T-cell (primary cell): Measurements from ENCODE around the gene TPM1. TPM values are rescaled to one million over a fixed set of nuclear protein-coding genes. Genes with fewer than 3 reads are reported as not detected.

Source experiments
- ATAC-seq, 4 experiments: fragments of 200-7000 bp in 3 of 4; fragments of 150-1000 bp in 1 of 4; cut with Tn5 transposase; replicated peaks in 1 of 4; 1 replicate in 3 of 4; 2 replicates in 1 of 4; pipeline ENCODE4 v1.10.0; 2021; ENCODE audit warnings: moderate library complexity in 3 of 4, mild to moderate bottlenecking in 2 of 4, moderate number of reproducible peaks in 1 of 4
- CTCF ChIA-PET, 2 donors: fragments of 300-600 bp; sonication (Branson Sonifier 250); formaldehyde crosslinking; loops; one replicate each; lab custom pipeline; 2022; ENCODE audit warnings: antibody characterized with exemption in 2 of 2; lab: Charles Lee
- POLR2A ChIA-PET, 2 donors: fragments of 300-600 bp; sonication (Branson Sonifier 250); formaldehyde crosslinking; loops; one replicate each; lab custom pipeline; 2022; ENCODE audit warnings: antibody characterized with exemption in 2 of 2; lab: Charles Lee
- DNase-seq, 35 experiments: peaks; one replicate each; pipeline versions ENCODE4 v3.0.0 to v3.0.0-alpha.2; 2013 to 2023
- H3K27ac ChIP-seq: one replicate; pipeline ENCODE4 v1.5.1; 2013; ENCODE audit warnings: low read length
- H3K27me3 ChIP-seq, 2 experiments: replicated peaks in 1 of 2; 1 replicate in 1 of 2; 2 replicates in 1 of 2; pipeline versions ENCODE4 v1.6.1 to v1.7.0; 2013; ENCODE audit warnings: low read length in 1 of 2, mixed read lengths in 1 of 2; ENCODE audit not compliant: control insufficient read depth in 2 of 2, insufficient read depth in 2 of 2; ENCODE audit errors: extremely low read depth in 1 of 2
- H3K36me3 ChIP-seq, 2 donors: 1 replicate in 1 of 2; 2 replicates in 1 of 2; pipeline versions ENCODE4 v1.6.1 to v1.7.0; 2013; ENCODE audit warnings: low read length in 1 of 2; ENCODE audit not compliant: control insufficient read depth in 2 of 2, insufficient read depth in 1 of 2; ENCODE audit errors: extremely low read depth in 1 of 2
- H3K4me1 ChIP-seq, 2 experiments: 1 replicate in 1 of 2; 2 replicates in 1 of 2; pipeline versions ENCODE4 v1.6.1 to v1.7.0; 2013; ENCODE audit warnings: low read length in 2 of 2, mixed read lengths in 1 of 2; ENCODE audit not compliant: insufficient read depth in 2 of 2, control insufficient read depth in 1 of 2; ENCODE audit errors: extremely low read depth in 1 of 2
- H3K4me3 ChIP-seq, 2 donors: 1 replicate in 1 of 2; 2 replicates in 1 of 2; pipeline versions ENCODE4 v1.5.1 to v1.7.0; 2013; ENCODE audit warnings: mild to moderate bottlenecking in 2 of 2, low read length in 1 of 2, moderate library complexity in 1 of 2; ENCODE audit not compliant: control insufficient read depth in 1 of 2; ENCODE audit errors: extremely low read depth in 1 of 2
- H3K9me3 ChIP-seq: 2 replicates; pipeline ENCODE4 v1.7.0; 2013
- H3K27ac Mint-ChIP-seq, 2 donors: one replicate each; pipeline ENCODE4 v1.8.0; 2020 to 2021; ENCODE audit warnings: mild to moderate bottlenecking in 2 of 2, mixed read lengths in 2 of 2
- H3K27me3 Mint-ChIP-seq, 2 donors: one replicate each; pipeline ENCODE4 v1.8.0; 2021 to 2022; ENCODE audit warnings: mixed read lengths in 2 of 2
- H3K36me3 Mint-ChIP-seq: one replicate; pipeline ENCODE4 v1.8.0; 2021; ENCODE audit warnings: mixed read lengths
- H3K4me1 Mint-ChIP-seq, 3 donors: one replicate each; pipeline ENCODE4 v1.8.0; 2020 to 2022; ENCODE audit warnings: mixed read lengths in 3 of 3, mild to moderate bottlenecking in 1 of 3
- H3K4me3 Mint-ChIP-seq, 3 donors: one replicate each; pipeline ENCODE4 v1.8.0; 2020 to 2022; ENCODE audit warnings: mild to moderate bottlenecking in 3 of 3, mixed read lengths in 3 of 3, moderate library complexity in 3 of 3
- H3K9me3 Mint-ChIP-seq, 3 donors: one replicate each; pipeline ENCODE4 v1.8.0; 2020 to 2022; ENCODE audit warnings: mixed read lengths in 3 of 3
- WGBS: methylation state at CpG from one replicate; pipeline ENCODE4 v1.1.5; 2013; ENCODE audit warnings: missing lambda C conversion rate; ENCODE audit not compliant: insufficient coverage; 5-methylcytosine and 5-hydroxymethylcytosine counted together
- total RNA-seq, 35 experiments: library from RNA in 6 of 35; stranded (reverse) in 6 of 35; fragments of 120-200 nt in 1 of 35; gene quantifications; one replicate each; pipeline versions ENCODE4 v1.2.1 to v1.2.4 and lab custom pipeline; 2013 to 2026

TPM1 gene
- total RNA-seq, 5 donors from 2014 or later (not counting 1 experiment from before 2014, with no cell fraction given): 12.1 to 27.0 (median 23.3) TPM

DNA sequence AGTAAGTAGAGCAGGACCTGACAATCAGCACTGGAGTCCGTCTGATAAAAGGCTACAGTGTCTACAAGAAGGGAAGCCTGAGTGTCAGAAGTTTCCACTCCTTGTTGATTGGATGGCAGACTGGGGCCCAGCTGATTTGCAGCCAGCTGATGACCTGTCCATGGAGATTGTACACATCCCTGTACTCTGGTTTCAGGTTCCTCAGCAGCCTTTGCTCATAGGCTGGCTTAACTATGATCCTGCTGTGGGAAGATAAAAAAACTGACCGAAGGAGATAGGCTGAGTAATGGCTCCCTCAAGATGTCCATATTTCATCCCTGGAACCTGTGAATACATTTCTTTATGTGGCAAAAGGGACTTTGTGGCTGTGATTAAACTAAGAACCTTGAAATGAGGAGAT lies 67.4 kb downstream of the TPM1 start:
- Histone ChIP-seq H3K4me3 (no peak overlapping the region), H3K9me3 (no peaks in the 10 kb centered on the region), H3K27me3 (peaks cover 0 to 15% of the 10 kb centered on the region in 2 experiments), H3K36me3 (no peaks in the 10 kb centered on the region), H3K4me1 (no peaks in the 10 kb centered on the region), H3K27ac (no peak overlapping the region)
- POLR2A ChIA-PET: no interaction called here
- 75% methylated on average over 1 of the region's 2 CpGs for WGBS
- Mint-ChIP-seq H3K27ac (no peak overlapping the region), H3K4me3 (no peak overlapping the region), H3K27me3 (peaks cover 6 to 15% of the 10 kb centered on the region in 2 donors), H3K9me3 (no peaks in the 10 kb centered on the region), H3K4me1 (no peaks in the 10 kb centered on the region), H3K36me3 (no peaks in the 10 kb centered on the region)
- ATAC-seq (no peak), DNase-seq (no peak)
- CTCF ChIA-PET: no interaction called here

DNA sequence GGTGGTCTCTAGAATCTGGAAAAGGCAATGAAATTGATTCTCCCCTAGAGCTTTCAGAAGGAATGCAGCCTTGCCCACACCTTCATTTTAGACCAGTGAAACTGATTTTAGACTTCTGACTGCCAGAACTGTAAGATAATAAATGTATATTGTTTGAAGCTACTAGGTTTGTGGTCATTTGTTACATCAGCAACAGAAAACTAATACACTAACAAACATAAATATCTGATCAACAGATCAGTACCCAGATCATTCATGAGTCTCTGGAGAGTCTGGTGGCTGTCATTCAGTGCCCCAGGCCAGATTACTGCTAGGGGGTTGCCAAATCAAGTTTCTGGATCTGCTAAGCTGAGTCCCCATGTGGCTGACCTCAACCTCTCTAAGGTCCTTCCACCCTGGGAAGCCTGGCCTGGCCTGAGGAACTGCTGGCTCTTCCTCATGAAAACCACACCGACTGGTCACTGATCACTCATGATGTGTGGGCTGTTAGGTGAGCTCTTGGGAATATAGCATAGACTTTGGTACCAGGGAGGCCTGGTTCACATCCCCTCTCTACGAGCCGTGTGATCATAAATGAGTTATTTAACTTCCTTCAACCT lies 68.0 kb downstream of the TPM1 start:
- no peaks in the 10 kb centered on the region for H3K4me1 Mint-ChIP-seq
- H3K4me3 Mint-ChIP-seq: no peak overlapping the region
- Histone ChIP-seq H3K9me3 (no peaks in the 10 kb centered on the region), H3K4me3 (no peak overlapping the region), H3K4me1 (no peaks in the 10 kb centered on the region), H3K27ac (no peak overlapping the region), H3K27me3 (peaks cover 0 to 15% of the 10 kb centered on the region in 2 experiments), H3K36me3 (no peaks in the 10 kb centered on the region)
- ChIA-PET CTCF (interaction anchor here in 1 of 2 donors (0.7 kb wide), 1 partner anchor 490 kb away, joined by 3 read pairs; no protein-coding TSS in a partner anchor), POLR2A (no interaction called here)
- no peaks in the 10 kb centered on the region for H3K9me3 Mint-ChIP-seq
- peaks cover 3 to 15% of the 10 kb centered on the region in 2 donors for H3K27me3 Mint-ChIP-seq
- DNase-seq: no peak
- no peaks in the 10 kb centered on the region for H3K36me3 Mint-ChIP-seq
- no peak overlapping the region for H3K27ac Mint-ChIP-seq
- ATAC-seq: no peak
- no CpG with 5 or more reads among the region's 3 CpGs for WGBS

DNA sequence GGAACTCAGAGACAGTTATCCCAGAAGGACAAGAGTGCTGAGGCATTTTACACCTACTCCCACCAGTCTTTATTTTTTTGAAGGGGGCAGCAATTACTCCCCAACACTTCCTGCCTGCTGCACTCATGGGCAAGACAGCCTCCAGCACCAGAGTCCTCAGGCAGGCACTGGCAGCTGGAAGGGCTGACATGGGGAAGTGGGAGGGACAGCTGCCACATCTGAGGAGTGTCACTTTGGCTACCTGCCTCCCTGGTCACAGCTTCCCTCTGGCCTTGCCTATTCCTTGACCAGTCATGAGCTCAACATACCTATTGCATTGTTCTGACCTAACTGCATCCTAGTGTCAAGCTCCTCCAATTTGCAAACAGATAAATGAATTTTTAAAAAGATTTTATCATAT lies 68.9 kb downstream of the TPM1 start:
- ATAC-seq: no peak
- no peak overlapping the region for H3K27ac ChIP-seq
- DNase-seq: no peak
- no peaks in the 10 kb centered on the region for H3K36me3 Mint-ChIP-seq
- no peaks in the 10 kb centered on the region for H3K36me3 ChIP-seq
- H3K4me1 ChIP-seq: no peaks in the 10 kb centered on the region
- peaks cover 0 to 8% of the 10 kb centered on the region in 2 experiments for H3K27me3 ChIP-seq
- no peaks in the 10 kb centered on the region for H3K4me1 Mint-ChIP-seq
- H3K4me3 ChIP-seq: no peak overlapping the region
- H3K27ac Mint-ChIP-seq: no peak overlapping the region
- no peaks in the 10 kb centered on the region for H3K9me3 ChIP-seq
- POLR2A ChIA-PET: no interaction called here
- no peak overlapping the region for H3K4me3 Mint-ChIP-seq
- peaks cover 3 to 10% of the 10 kb centered on the region in 2 donors for H3K27me3 Mint-ChIP-seq
- no peaks in the 10 kb centered on the region for H3K9me3 Mint-ChIP-seq
- CTCF ChIA-PET: no interaction called here

DNA sequence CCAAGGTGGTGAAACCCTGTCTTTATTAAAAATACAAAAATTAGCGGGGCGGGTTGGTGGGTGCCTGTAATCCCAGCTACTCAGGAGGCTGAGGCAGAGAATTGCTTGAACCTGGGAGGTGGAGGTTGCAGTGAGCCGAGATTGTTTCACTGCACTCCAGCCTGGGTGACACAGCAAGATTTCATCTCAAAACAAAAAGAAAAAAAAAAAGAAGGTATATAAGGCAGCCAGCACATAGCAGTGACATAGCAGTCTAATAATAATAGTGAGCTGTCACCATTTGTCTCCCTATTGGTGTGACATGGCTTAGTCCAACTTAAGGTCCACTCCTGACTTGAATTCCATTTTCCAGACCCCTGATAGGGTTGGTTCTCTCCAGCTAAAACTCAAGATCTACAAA lies 70.3 kb downstream of the TPM1 start:
- Mint-ChIP-seq H3K4me1 (no peaks in the 10 kb centered on the region), H3K27ac (no peak overlapping the region), H3K27me3 (peaks cover 3 to 5% of the 10 kb centered on the region in 2 donors), H3K4me3 (no peak overlapping the region), H3K9me3 (no peaks in the 10 kb centered on the region), H3K36me3 (no peaks in the 10 kb centered on the region)
- H3K4me1 ChIP-seq: no peaks in the 10 kb centered on the region
- H3K27ac ChIP-seq: no peak overlapping the region
- DNase-seq (no peak), ATAC-seq (no peak)
- H3K36me3 ChIP-seq: no peaks in the 10 kb centered on the region
- no CpG with 5 or more reads among the region's 3 CpGs for WGBS
- CTCF ChIA-PET: interaction anchor here in 1 of 2 donors (0.6 kb wide), 1 partner anchor 291 kb away, joined by 3 read pairs; no protein-coding TSS in a partner anchor
- no peaks in the 10 kb centered on the region for H3K9me3 ChIP-seq
- POLR2A ChIA-PET: no interaction called here
- H3K27me3 ChIP-seq: no peaks in the 10 kb centered on the region
- H3K4me3 ChIP-seq: no peak overlapping the region

DNA sequence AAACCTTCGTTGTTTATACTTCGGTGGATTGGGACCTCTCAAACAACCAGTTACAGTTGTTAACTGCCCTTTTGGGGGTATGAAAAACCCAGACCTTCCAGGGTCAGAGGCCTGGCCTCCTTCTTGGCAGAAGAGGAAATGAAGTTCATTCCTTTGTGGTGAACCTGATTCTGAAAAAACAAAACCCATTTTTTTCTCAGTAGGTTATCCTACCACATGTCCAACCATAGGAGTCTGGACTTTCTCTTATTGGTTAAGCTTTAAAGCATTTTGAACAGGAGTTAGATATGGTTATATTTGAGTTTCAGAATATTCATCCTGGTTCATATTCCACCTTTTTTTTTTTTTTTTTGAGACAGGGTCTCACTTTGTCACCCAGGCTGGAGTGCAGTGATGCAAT lies 71.9 kb downstream of the TPM1 start:
- whole genome bisulfite sequencing: no CpG with 5 or more reads among the region's 2 CpGs
- no peaks in the 10 kb centered on the region for H3K4me1 ChIP-seq
- Mint-ChIP-seq H3K36me3 (peaks cover 2% of the 10 kb centered on the region), H3K4me3 (no peak overlapping the region), H3K27me3 (no peaks in the 10 kb centered on the region), H3K9me3 (peaks cover 2 to 4% (median 3%) of the 10 kb centered on the region in 3 donors), H3K4me1 (no peaks in the 10 kb centered on the region), H3K27ac (no peak overlapping the region)
- H3K27ac ChIP-seq: no peak overlapping the region
- POLR2A ChIA-PET: interaction anchor here (0.5 to 0.7 kb wide), 3 partner anchors 21 to 1245 kb away, joined by 3 to 5 read pairs (median 4); no protein-coding TSS in a partner anchor
- H3K9me3 ChIP-seq: no peaks in the 10 kb centered on the region
- ATAC-seq (no peak), DNase-seq (no peak)
- H3K36me3 ChIP-seq: no peaks in the 10 kb centered on the region
- H3K4me3 ChIP-seq: no peak overlapping the region
- CTCF ChIA-PET: no interaction called here
- no peaks in the 10 kb centered on the region for H3K27me3 ChIP-seq

Other genes starting within 250 kb of the TPM1 start
- gene LACTB, start 79.1 kb downstream of the TPM1 start, total RNA-seq: 10 to 100 TPM; 10.9 to 14.9 (median 12.2) TPM
- 100 to 1,000 TPM in 3 of 5 donors, 10 to 100 TPM in 2; 48.3 to 123 (median 106) TPM for gene RPS27L, start 114.7 kb downstream of the TPM1 start, total RNA-seq
- gene RAB8B, start 146.9 kb downstream of the TPM1 start, total RNA-seq: 10 to 100 TPM; 52.2 to 66.7 (median 55.7) TPM
- 10 to 100 TPM; 17.0 to 27.4 (median 20.9) TPM for gene APH1B, start 234.9 kb downstream of the TPM1 start, total RNA-seq